ENCODE results near the gene CRAMP1. TPM values are rescaled to one million over a fixed set of nuclear protein-coding genes. Genes with fewer than 3 reads are reported as not detected.

CRAMP1 gene
- total RNA-seq, 1 donor from 2014 or later: 52.4 TPM

DNA sequence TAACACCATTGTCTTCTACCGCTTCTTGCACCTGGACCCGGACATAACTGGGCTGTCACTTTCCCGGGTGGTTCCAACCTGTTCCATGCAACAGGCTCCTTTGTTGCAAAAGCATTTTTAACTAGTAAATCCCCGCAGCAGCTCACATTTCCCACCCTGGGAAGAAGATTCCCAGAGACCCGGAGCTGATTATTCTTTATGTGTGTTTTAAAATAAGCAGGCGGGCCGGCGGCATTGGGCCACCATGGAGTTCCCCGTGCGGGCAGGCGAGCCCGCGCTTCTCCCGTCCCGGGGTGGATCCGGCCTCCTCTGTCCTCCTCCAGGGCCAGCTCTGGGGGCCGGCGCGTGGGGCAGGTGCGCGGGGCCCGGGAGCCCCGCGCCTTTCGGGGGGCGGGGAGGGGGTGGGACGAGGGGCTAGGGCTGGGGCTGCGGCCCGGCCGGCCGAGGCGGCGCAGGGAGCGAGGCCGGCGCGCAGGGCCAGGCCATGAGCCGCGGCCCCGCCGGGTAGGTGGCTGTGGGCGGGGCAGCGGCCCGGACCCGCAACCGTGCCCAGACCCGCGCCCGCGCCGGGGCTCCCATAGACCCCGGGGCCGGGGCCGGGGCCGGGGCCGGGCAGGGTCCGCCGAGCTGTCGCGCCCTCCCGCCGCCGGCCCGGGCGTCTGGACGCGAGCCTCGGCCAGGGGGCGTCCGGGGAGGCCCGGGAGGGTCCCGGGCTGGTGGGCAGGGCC is 1.7 kb downstream of the CRAMP1 start:
- peaks cover 18% of the 10 kb centered on the region for H3K27me3 Mint-ChIP-seq (ENCODE audit: unreplicated experiment)
- peak overlapping the region; percentile 91 for H3K4me3 Mint-ChIP-seq (ENCODE audit: unreplicated experiment)
- TF ChIP-seq, protein P1, sequence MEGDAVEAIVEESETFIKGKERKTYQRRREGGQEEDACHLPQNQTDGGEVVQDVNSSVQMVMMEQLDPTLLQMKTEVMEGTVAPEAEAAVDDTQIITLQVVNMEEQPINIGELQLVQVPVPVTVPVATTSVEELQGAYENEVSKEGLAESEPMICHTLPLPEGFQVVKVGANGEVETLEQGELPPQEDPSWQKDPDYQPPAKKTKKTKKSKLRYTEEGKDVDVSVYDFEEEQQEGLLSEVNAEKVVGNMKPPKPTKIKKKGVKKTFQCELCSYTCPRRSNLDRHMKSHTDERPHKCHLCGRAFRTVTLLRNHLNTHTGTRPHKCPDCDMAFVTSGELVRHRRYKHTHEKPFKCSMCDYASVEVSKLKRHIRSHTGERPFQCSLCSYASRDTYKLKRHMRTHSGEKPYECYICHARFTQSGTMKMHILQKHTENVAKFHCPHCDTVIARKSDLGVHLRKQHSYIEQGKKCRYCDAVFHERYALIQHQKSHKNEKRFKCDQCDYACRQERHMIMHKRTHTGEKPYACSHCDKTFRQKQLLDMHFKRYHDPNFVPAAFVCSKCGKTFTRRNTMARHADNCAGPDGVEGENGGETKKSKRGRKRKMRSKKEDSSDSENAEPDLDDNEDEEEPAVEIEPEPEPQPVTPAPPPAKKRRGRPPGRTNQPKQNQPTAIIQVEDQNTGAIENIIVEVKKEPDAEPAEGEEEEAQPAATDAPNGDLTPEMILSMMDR (IDR thresholded peaks at IDR 0.05; ENCODE audit: partially characterized antibody, unreplicated experiment): no peak
- H3K27ac Mint-ChIP-seq (ENCODE audit: unreplicated experiment): peak overlapping the region; percentile 55
- DNase-seq: peak; percentile 34
- peaks cover 12% of the 10 kb centered on the region for H3K9me3 Mint-ChIP-seq (ENCODE audit: unreplicated experiment)
- H3K4me1 Mint-ChIP-seq (ENCODE audit: low read depth, unreplicated experiment): peaks cover 38% of the 10 kb centered on the region
- H3K36me3 Mint-ChIP-seq (ENCODE audit: unreplicated experiment): no peaks in the 10 kb centered on the region

DNA sequence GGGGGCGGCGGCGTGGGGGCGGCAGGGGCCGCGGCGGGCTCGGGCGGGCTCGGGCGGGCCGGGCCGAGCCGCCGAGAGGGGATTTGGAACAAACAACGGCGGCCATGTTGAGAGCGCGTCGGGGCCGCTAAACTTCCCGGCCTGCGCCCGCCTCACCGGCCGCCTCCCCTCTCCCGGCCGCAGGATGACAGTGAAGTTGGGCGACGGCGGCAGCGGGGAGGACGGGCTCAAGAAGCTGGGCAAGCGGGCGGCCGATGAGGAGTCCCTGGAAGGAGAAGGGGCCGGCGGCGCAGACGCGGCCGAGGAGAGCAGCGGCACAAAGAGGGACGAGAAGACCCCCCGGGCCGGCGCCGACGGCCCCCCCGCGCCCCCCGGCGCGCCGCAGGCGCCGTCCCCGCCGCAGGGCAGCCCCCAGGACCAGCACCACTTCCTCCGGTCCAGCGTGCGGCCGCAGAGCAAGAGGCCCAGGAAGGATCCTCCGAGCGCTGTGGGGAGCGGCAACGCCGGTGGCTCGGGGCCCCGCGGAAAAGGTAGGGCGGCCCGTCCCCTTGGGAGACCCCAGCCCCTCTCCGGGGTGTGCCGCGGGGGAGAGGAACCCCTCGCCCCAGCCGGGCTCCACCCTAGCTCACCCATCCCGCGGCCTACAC is 2.4 kb downstream of the CRAMP1 start:
- no peaks in the 10 kb centered on the region for H3K36me3 Mint-ChIP-seq (ENCODE audit: unreplicated experiment)
- H3K4me3 Mint-ChIP-seq (ENCODE audit: unreplicated experiment): peak overlapping the region; percentile 95
- TF ChIP-seq, protein P1 (IDR thresholded peaks at IDR 0.05; ENCODE audit: partially characterized antibody, unreplicated experiment): no peak
- H3K4me1 Mint-ChIP-seq (ENCODE audit: low read depth, unreplicated experiment): peaks cover 34% of the 10 kb centered on the region
- peaks cover 13% of the 10 kb centered on the region for H3K9me3 Mint-ChIP-seq (ENCODE audit: unreplicated experiment)
- no peak overlapping the region for H3K27ac Mint-ChIP-seq (ENCODE audit: unreplicated experiment)
- peaks cover 19% of the 10 kb centered on the region for H3K27me3 Mint-ChIP-seq (ENCODE audit: unreplicated experiment)
- DNase-seq: peak; percentile 54

DNA sequence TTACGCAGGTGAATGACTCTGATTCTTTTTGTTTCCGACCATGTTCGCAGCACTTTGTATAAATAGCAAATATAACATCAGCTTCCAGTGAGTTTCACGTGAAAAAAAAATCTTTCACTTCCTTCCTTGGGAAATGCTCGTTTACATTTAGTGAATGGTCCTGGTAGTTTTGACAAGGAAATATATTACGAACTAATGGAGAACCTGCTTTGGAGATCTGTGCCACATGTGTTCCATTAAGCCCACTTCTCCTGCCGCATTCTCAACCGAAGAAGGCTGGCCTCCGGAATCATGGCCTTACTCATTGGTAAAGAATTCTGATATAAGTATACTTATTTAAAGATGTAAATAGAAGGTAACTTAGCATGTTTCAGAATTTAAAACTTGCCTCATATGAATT is 3.6 kb downstream of the CRAMP1 start:
- H3K27ac Mint-ChIP-seq (ENCODE audit: unreplicated experiment): peak overlapping the region; percentile 70

DNA sequence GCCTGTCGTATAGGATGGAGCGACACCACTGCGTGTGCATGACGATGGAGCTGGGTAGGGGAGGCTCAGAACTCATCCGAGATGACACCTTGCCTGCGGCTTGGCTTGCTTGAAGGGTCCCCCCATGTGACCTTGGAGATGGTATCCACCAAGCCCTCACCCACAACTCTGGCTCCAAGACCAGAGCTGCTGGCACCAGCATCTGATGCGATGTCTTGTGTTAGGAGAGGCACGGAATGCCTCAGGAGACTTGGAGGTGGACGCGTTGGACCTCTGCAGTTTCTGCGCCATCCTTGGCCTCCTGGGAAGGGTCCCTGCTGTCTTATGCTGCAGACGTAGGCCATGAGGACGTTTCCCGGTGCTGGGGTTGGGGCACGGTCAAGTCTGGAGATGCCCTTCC is 7.8 kb downstream of the CRAMP1 start:
- Mint-ChIP-seq H3K9me3 (ENCODE audit: unreplicated experiment) (peaks cover 5% of the 10 kb centered on the region), H3K36me3 (ENCODE audit: unreplicated experiment) (no peaks in the 10 kb centered on the region), H3K4me3 (ENCODE audit: unreplicated experiment) (no peak overlapping the region), H3K27ac (ENCODE audit: unreplicated experiment) (no peak overlapping the region), H3K27me3 (ENCODE audit: unreplicated experiment) (peaks cover 10% of the 10 kb centered on the region), H3K4me1 (ENCODE audit: low read depth, unreplicated experiment) (peaks cover 22% of the 10 kb centered on the region)
- TF ChIP-seq, protein P1 (IDR thresholded peaks at IDR 0.05; ENCODE audit: partially characterized antibody, unreplicated experiment): no peak
- no peak for DNase-seq

More for the DNA sequence above, 3.6 kb downstream of the CRAMP1 start:
- DNase-seq: no peak
- Mint-ChIP-seq H3K27me3 (ENCODE audit: unreplicated experiment) (peaks cover 17% of the 10 kb centered on the region), H3K36me3 (ENCODE audit: unreplicated experiment) (no peaks in the 10 kb centered on the region), H3K4me3 (ENCODE audit: unreplicated experiment) (peak overlapping the region; percentile 95), H3K4me1 (ENCODE audit: low read depth, unreplicated experiment) (peaks cover 32% of the 10 kb centered on the region), H3K9me3 (ENCODE audit: unreplicated experiment) (peaks cover 12% of the 10 kb centered on the region)
- TF ChIP-seq, protein P1 (IDR thresholded peaks at IDR 0.05; ENCODE audit: partially characterized antibody, unreplicated experiment): no peak

DNA sequence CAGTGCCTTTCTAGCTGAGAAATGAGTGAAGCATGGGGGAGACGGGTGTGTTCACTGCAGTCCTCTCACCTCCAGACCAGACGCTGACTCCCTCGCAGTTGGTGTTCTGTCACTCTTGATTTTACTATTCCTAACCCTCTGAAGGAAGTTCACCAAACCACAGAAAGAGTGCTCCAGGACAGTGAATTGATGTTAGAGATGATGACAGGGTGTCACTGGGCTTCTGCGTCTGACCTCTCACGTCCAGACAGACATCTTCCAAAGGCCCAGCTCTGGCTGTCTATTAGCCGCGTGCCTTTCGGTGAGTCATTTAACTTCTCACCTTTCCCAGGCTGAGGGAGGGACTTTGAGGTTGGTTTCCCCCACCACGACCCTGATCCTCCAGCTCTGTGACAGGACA is 8.2 kb downstream of the CRAMP1 start:
- H3K27ac Mint-ChIP-seq (ENCODE audit: unreplicated experiment): no peak overlapping the region
- DNase-seq: no peak

More for the DNA sequence above, 8.2 kb downstream of the CRAMP1 start:
- Mint-ChIP-seq H3K27me3 (ENCODE audit: unreplicated experiment) (peaks cover 8% of the 10 kb centered on the region), H3K4me1 (ENCODE audit: low read depth, unreplicated experiment) (peaks cover 20% of the 10 kb centered on the region), H3K4me3 (ENCODE audit: unreplicated experiment) (no peak overlapping the region), H3K36me3 (ENCODE audit: unreplicated experiment) (no peaks in the 10 kb centered on the region), H3K9me3 (ENCODE audit: unreplicated experiment) (peaks cover 5% of the 10 kb centered on the region)
- TF ChIP-seq, protein P1 (IDR thresholded peaks at IDR 0.05; ENCODE audit: partially characterized antibody, unreplicated experiment): no peak
